OCI-LY3 (cell line): ENCODE measurements around the gene TSPYL2.

ENCODE experiments used
- CTCF ChIP-seq: fragments of 200-600, 300-600 bp; sonication (generic); IDR thresholded peaks from 2 replicates; pipeline ENCODE4 v1.5.1; 2014; ENCODE audit warnings: antibody characterized with exemption, low read length, low read depth
- EZH2phosphoT487 ChIP-seq: fragments of 200-600 bp; shearing (Covaris generic); IDR thresholded peaks from 2 replicates; pipeline ENCODE4 v1.6.1; 2018; ENCODE audit warnings: antibody characterized with exemption, mixed run types, low read depth

- TF ChIP-seq CTCF = peak; percentile 77
- no peak for TF ChIP-seq EZH2phosphoT487
Observed at GRCh38 chrX:53071604-53072417, 10.4 kb upstream of the TSPYL2 start.
